GM12864 (cell line): ENCODE measurements around the gene RPL3.

Experiments
- DNase-seq: peaks from one replicate; pipeline ENCODE4 v3.0.0-alpha.2; 2011; ENCODE audit warnings: low read depth
- H3K4me3 ChIP-seq: 2 replicates; pipeline ENCODE4 v1.5.1; 2011; ENCODE audit warnings: mild to moderate bottlenecking, low read depth, low read length, control low read depth
- CTCF ChIP-seq: IDR thresholded peaks from 2 replicates; pipeline ENCODE4 v1.5.1; 2011; ENCODE audit warnings: low read depth, mild to moderate bottlenecking, moderate library complexity, low read length, control low read depth, inconsistent platforms; ENCODE audit errors: missing control alignments

The RPL3 gene

GRCh38 chr22:39287076-39287725, 32.2 kb downstream of the RPL3 start:
- TF ChIP-seq CTCF, result no peak
- H3K4me3 ChIP-seq, result no peak overlapping the region
- no peak for DNase-seq

GRCh38 chr22:39284983-39285382, 34.4 kb downstream of the RPL3 start:
- TF ChIP-seq CTCF, result no peak
- no peak overlapping the region for H3K4me3 ChIP-seq
- no peak for DNase-seq

- no peak for TF ChIP-seq CTCF
- DNase-seq, result no peak
- H3K4me3 ChIP-seq, result no peak overlapping the region
Observed at GRCh38 chr22:39284142-39284980, 35.1 kb downstream of the RPL3 start.

- no peak for DNase-seq
- TF ChIP-seq CTCF, result no peak
- no peak overlapping the region for H3K4me3 ChIP-seq
Observed at GRCh38 chr22:39283322-39284141, 35.9 kb downstream of the RPL3 start.

GRCh38 chr22:39282645-39283321, 36.6 kb downstream of the RPL3 start:
- no peak for DNase-seq
- TF ChIP-seq CTCF, result no peak
- no peak overlapping the region for H3K4me3 ChIP-seq

GRCh38 chr22:39281126-39281525, 38.3 kb downstream of the RPL3 start:
- H3K4me3 ChIP-seq, result no peak overlapping the region
- DNase-seq, result no peak
- no peak for TF ChIP-seq CTCF
